Stimulated activated CD4-positive, alpha-beta T cell treated with anti-CD3 and anti-CD28 coated beads, TNF-alpha, amount 100 ng/mL, for 1 hour (primary cell): ENCODE measurements around the gene RPEL1.
A peak's percentile ranks its signal among the peaks of the same experiment; 100 is the strongest.
"Not testable (repeated sequence)": the region's sequence is repeated elsewhere in the genome, so short reads cannot be mapped to it uniquely, and the experiment has no call there.

ENCODE experiments used
- DNase-seq, 3 donors: peaks; one replicate each; pipeline ENCODE4 v3.0.0-alpha.2; 2020; ENCODE audit warnings: low read depth in 3 of 3, low spot score in 1 of 3

Gene RPEL1

GRCh38 chr10:103232772-103233488, 12.8 kb upstream of the RPEL1 start:
- no peak for DNase-seq

GRCh38 chr10:103235775-103236174, 9.9 kb upstream of the RPEL1 start:
- DNase-seq: no peak

- no peak for DNase-seq
These were observed 7.0 kb upstream of the RPEL1 start for GRCh38 chr10:103238506-103239252.

- no peak for DNase-seq
These were observed 4.2 kb upstream of the RPEL1 start for GRCh38 chr10:103241262-103242011.

GRCh38 chr10:103244666-103245271, 918 bp upstream of the RPEL1 start:
- DNase-seq: peak in 2 of 3 donors; percentile 29 to 36

GRCh38 chr10:103246324-103246723, 637 bp downstream of the RPEL1 start:
- no peak for DNase-seq

GRCh38 chr10:103254113-103254512, 8.4 kb downstream of the RPEL1 start:
- no peak for DNase-seq

GRCh38 chr10:103254538-103255325, 9.0 kb downstream of the RPEL1 start:
- DNase-seq: no peak

- no peak for DNase-seq
These were observed 10.9 kb downstream of the RPEL1 start for GRCh38 chr10:103256613-103257012.

GRCh38 chr10:103257812-103258211, 12.1 kb downstream of the RPEL1 start:
- no peak for DNase-seq

- DNase-seq: not testable (repeated sequence)
These were observed 13.2 kb downstream of the RPEL1 start for GRCh38 chr10:103258928-103259327.

- DNase-seq: no peak
These were observed 14.3 kb downstream of the RPEL1 start for GRCh38 chr10:103259989-103260388.

GRCh38 chr10:103262229-103262628, 16.5 kb downstream of the RPEL1 start:
- no peak for DNase-seq

- no peak for DNase-seq
These were observed 20.1 kb downstream of the RPEL1 start for GRCh38 chr10:103265717-103266329.

GRCh38 chr10:103273041-103273441, 27.4 kb downstream of the RPEL1 start:
- no peak for DNase-seq

GRCh38 chr10:103276251-103276895, 30.7 kb downstream of the RPEL1 start:
- no peak for DNase-seq

- no peak for DNase-seq
These were observed 31.4 kb downstream of the RPEL1 start, which contains the start of gene INA for GRCh38 chr10:103276896-103277712. Gene INA (plus strand): TSS chr10:103277138. CDS start chr10:103277212, 74 bp downstream.

GRCh38 chr10:103277713-103278536, 32.2 kb downstream of the RPEL1 start:
- DNase-seq: no peak
